ENCODE results near the gene USP44. TPM values are rescaled to one million over a fixed set of nuclear protein-coding genes. Genes with fewer than 3 reads are reported as not detected.
"Not testable (repeated sequence)": the region's sequence is repeated elsewhere in the genome, so short reads cannot be mapped to it uniquely, and the experiment has no call there.

Gene USP44
- total RNA-seq, 1 experiment from 2014 or later: 0.17 TPM

DNA sequence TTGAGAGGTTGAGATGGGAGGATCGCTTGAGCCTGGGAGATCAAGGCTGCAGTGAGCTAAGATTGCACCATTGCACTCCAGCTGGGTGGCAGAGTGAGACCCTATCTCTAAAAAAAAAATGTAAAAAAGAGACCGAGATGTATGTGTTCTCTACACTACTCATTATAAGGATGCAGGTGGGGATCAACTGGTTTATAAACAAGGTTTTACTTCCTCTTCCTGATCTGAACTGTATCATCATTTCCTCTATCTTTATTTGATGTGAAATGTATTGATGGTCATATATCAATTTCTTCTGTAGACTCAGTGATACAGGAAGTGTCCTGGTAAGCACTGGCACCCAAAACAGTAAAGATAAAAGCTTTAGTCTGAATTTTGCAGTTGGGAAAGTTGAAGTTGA is 20.1 kb upstream of the USP44 start:
- Histone ChIP-seq H3K4me1 (ENCODE audit: control insufficient read depth in 1 of 2, insufficient read depth in 2 of 2, low read length in 2 of 2) (peaks cover 0 to 4% of the 10 kb centered on the region in 2 experiments; a peak in 1 of 4 replicates), H3K4me3 (replicated peaks in 1 of 2; ENCODE audit: low read depth in 1 of 2, low read length in 2 of 2) (no peak overlapping the region), H3K79me2 (ENCODE audit: insufficient read depth, low read length) (no peaks in the 10 kb centered on the region), H3K36me3 (ENCODE audit: control insufficient read depth in 1 of 2, insufficient read depth in 2 of 2, low read length in 2 of 2) (no peaks in the 10 kb centered on the region), H3K9me3 (ENCODE audit: control insufficient read depth in 1 of 2, insufficient read depth in 1 of 2, low read depth in 1 of 2, low read length in 2 of 2) (no peaks in the 10 kb centered on the region), H3K27me3 (ENCODE audit: insufficient read depth, low read length) (no peaks in the 10 kb centered on the region), H3K9me2 (ENCODE audit: insufficient read depth) (no peaks in the 10 kb centered on the region), H3K27ac (ENCODE audit: low read depth, low read length) (no peak overlapping the region), H3K4me2 (ENCODE audit: low read length) (no peak overlapping the region), H3K9ac (ENCODE audit: low read length) (no peak overlapping the region), H4K20me1 (ENCODE audit: insufficient read depth) (no peaks in the 10 kb centered on the region), H2AFZ (ENCODE audit: low read depth, low read length, poor library complexity, severe bottlenecking) (no peak overlapping the region)
- POLR2A ChIA-PET: interaction anchor here (0.6 kb wide), 1 partner anchor 12 kb away, joined by 3 read pairs; no protein-coding TSS in a partner anchor
- no peak for ATAC-seq
- no TSS peak for BruUV-seq (replicated peaks)
- RAD21 ChIA-PET (ENCODE audit: low non-redundant PET in 1 of 2, low total read pairs in 2 of 2, uncharacterized antibody in 2 of 2, unreplicated experiment in 2 of 2): interaction anchor here in 1 of 2 experiments (0.6 kb wide), 1 partner anchor 271 kb away, joined by 3 read pairs; no protein-coding TSS in a partner anchor
- CTCF ChIA-PET: interaction anchor here (0.6 kb wide), 1 partner anchor 25 kb away, joined by 3 read pairs; no protein-coding TSS in a partner anchor
- DNase-seq (ENCODE audit: low read depth, low spot score): no peak
- intact Hi-C loops (cut with micrococcal nuclease): loop anchor here (10.0 kb wide), 1 partner anchor 1027 kb away; no protein-coding TSS in a partner anchor
- no peak for TF ChIP-seq FOSL1 (IDR thresholded peaks at IDR 0.05; ENCODE audit: low read depth)
- TF ChIP-seq SP1 (IDR thresholded peaks at IDR 0.05; ENCODE audit: low read depth): no peak
- TF ChIP-seq CBX3 (IDR thresholded peaks at IDR 0.05; ENCODE audit: low read depth): no peak
- TF ChIP-seq YY1 (IDR thresholded peaks at IDR 0.05; ENCODE audit: extremely low read depth, insufficient replicate concordance, low read depth, low read length): no peak
- TF ChIP-seq POLR2AphosphoS5 (IDR thresholded peaks at IDR 0.05; ENCODE audit: low read depth, low read length): no peak
- TF ChIP-seq TCF7L2 (IDR thresholded peaks at IDR 0.05; ENCODE audit: borderline replicate concordance, extremely low read depth, insufficient read depth, insufficient read length): no peak
- TF ChIP-seq EGR1 (IDR thresholded peaks at IDR 0.05; ENCODE audit: low read depth): no peak
- TF ChIP-seq ZNF274 (IDR thresholded peaks at IDR 0.05; ENCODE audit: low read depth, low read length): no peak
- no peak for TF ChIP-seq SRF (IDR thresholded peaks at IDR 0.05; ENCODE audit: low read depth)
- TF ChIP-seq SIN3A (IDR thresholded peaks at IDR 0.05; ENCODE audit: low read depth): no peak
- TF ChIP-seq POLR2A (IDR thresholded peaks at IDR 0.05; ENCODE audit: borderline replicate concordance, extremely low read depth, insufficient read depth, insufficient read length): no peak
- no peak for TF ChIP-seq ELF1 (IDR thresholded peaks at IDR 0.05; ENCODE audit: borderline replicate concordance, low read depth)
- no peak for TF ChIP-seq EZH2 (IDR thresholded peaks at IDR 0.05)
- TF ChIP-seq ZFX (IDR thresholded peaks at IDR 0.05): no peak
- no peak for TF ChIP-seq JUND (IDR thresholded peaks at IDR 0.05)
- TF ChIP-seq, protein P1, sequence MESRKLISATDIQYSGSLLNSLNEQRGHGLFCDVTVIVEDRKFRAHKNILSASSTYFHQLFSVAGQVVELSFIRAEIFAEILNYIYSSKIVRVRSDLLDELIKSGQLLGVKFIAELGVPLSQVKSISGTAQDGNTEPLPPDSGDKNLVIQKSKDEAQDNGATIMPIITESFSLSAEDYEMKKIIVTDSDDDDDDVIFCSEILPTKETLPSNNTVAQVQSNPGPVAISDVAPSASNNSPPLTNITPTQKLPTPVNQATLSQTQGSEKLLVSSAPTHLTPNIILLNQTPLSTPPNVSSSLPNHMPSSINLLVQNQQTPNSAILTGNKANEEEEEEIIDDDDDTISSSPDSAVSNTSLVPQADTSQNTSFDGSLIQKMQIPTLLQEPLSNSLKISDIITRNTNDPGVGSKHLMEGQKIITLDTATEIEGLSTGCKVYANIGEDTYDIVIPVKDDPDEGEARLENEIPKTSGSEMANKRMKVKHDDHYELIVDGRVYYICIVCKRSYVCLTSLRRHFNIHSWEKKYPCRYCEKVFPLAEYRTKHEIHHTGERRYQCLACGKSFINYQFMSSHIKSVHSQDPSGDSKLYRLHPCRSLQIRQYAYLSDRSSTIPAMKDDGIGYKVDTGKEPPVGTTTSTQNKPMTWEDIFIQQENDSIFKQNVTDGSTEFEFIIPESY (IDR thresholded peaks at IDR 0.05; ENCODE audit: extremely low read depth, insufficient replicate concordance, low read length): no peak
- TF ChIP-seq CEBPB (IDR thresholded peaks at IDR 0.05; ENCODE audit: low read depth): no peak

DNA sequence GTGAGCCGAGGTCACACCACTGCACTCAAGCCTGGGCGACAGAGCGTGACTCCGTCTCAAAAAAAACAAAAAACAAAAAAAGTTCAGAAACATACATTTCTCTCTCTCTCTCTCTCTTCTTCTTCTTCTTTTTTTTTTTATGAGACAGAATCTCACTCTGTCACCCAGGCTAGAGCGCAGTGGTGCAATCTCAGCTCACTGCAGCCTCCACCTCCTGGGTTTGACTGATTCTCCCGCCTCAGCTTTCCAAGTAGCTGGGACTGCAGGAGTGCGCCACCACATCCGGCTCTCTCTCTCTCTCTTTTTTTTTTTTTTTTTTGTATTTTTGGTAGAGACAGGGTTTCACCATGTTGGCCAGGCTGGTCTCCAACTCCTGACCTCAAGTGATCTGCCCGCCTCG is 16.8 kb upstream of the USP44 start:
- H3K9ac ChIP-seq (ENCODE audit: low read length); RAD21 ChIA-PET (ENCODE audit: low non-redundant PET in 1 of 2, low total read pairs in 2 of 2, uncharacterized antibody in 2 of 2, unreplicated experiment in 2 of 2); H3K4me3 ChIP-seq (replicated peaks in 1 of 2; ENCODE audit: low read depth in 1 of 2, low read length in 2 of 2); ATAC-seq; H3K27me3 ChIP-seq (ENCODE audit: insufficient read depth, low read length); H3K9me3 ChIP-seq (ENCODE audit: control insufficient read depth in 1 of 2, insufficient read depth in 1 of 2, low read depth in 1 of 2, low read length in 2 of 2); DNase-seq (ENCODE audit: low read depth, low spot score); H3K27ac ChIP-seq (ENCODE audit: low read depth, low read length); intact Hi-C loops (cut with micrococcal nuclease); H3K36me3 ChIP-seq (ENCODE audit: control insufficient read depth in 1 of 2, insufficient read depth in 2 of 2, low read length in 2 of 2); H4K20me1 ChIP-seq (ENCODE audit: insufficient read depth); H3K4me1 ChIP-seq (ENCODE audit: control insufficient read depth in 1 of 2, insufficient read depth in 2 of 2, low read length in 2 of 2); H3K9me2 ChIP-seq (ENCODE audit: insufficient read depth); BruUV-seq (replicated peaks); H2AFZ ChIP-seq (ENCODE audit: low read depth, low read length, poor library complexity, severe bottlenecking); H3K4me2 ChIP-seq (ENCODE audit: low read length); POLR2A ChIA-PET; H3K79me2 ChIP-seq (ENCODE audit: insufficient read depth, low read length): not testable (repeated sequence)
- CTCF ChIA-PET: interaction anchor here (0.6 kb wide), 1 partner anchor 29 kb away, joined by 3 read pairs; no protein-coding TSS in a partner anchor
